Stimulated activated naive CD8-positive, alpha-beta T cell treated with anti-CD3 and anti-CD28 coated beads, Interleukin-15, amount 100 ng/mL, for 72 hours (primary cell): ENCODE measurements around the gene DBX1.
"Not testable (repeated sequence)": the region's sequence is repeated elsewhere in the genome, so short reads cannot be mapped to it uniquely, and the experiment has no call there.

Experiments
- ATAC-seq: fragments of 150-1000 bp; cut with Tn5 transposase; 2 replicates; pipeline ENCODE4 v1.10.0; 2021; ENCODE audit warnings: mild to moderate bottlenecking, moderate library complexity
- DNase-seq, 2 donors: peaks; one replicate each; pipeline ENCODE4 v3.0.0; 2021 to 2022
- H3K27ac Mint-ChIP-seq, 2 donors: one replicate each; pipeline ENCODE4 v1.8.0; 2022; ENCODE audit warnings: mild to moderate bottlenecking in 2 of 2, mixed read lengths in 2 of 2, moderate library complexity in 2 of 2
- H3K27me3 Mint-ChIP-seq: one replicate; pipeline ENCODE4 v1.8.0; 2022; ENCODE audit warnings: mixed read lengths
- H3K4me1 Mint-ChIP-seq: one replicate; pipeline ENCODE4 v1.8.0; 2022; ENCODE audit warnings: mild to moderate bottlenecking, mixed read lengths
- H3K4me3 Mint-ChIP-seq, 2 donors: one replicate each; pipeline ENCODE4 v1.8.0; 2022; ENCODE audit warnings: mild to moderate bottlenecking in 2 of 2, mixed read lengths in 2 of 2, moderate library complexity in 1 of 2
- H3K9me3 Mint-ChIP-seq, 2 donors: one replicate each; pipeline ENCODE4 v1.8.0; 2022; ENCODE audit warnings: mixed read lengths in 2 of 2

Gene DBX1

GRCh38 chr11:20160425-20161229, at the start of gene DBX1:
Gene DBX1, minus strand, starts transcription at chr11:20160475. Its CDS starts 151 bp downstream, at chr11:20160324.
- peaks cover 63% of the 10 kb centered on the region for H3K4me1 Mint-ChIP-seq
- ATAC-seq = no peak
- DNase-seq = peak in 1 of 2 donors; percentile 6
- H3K9me3 Mint-ChIP-seq = peaks cover 5 to 8% of the 10 kb centered on the region in 2 donors
- peak within 1 kb of the TSS in 1 of 2 donors; percentile 78 for H3K27ac Mint-ChIP-seq
- H3K4me3 Mint-ChIP-seq = no peak within 1 kb of the TSS
- peaks cover 99% of the 10 kb centered on the region for H3K27me3 Mint-ChIP-seq

- no peak for ATAC-seq
- no peak overlapping the region for H3K4me3 Mint-ChIP-seq
- no peaks in the 10 kb centered on the region for H3K9me3 Mint-ChIP-seq
- H3K27me3 Mint-ChIP-seq = peaks cover 52% of the 10 kb centered on the region
- H3K4me1 Mint-ChIP-seq = peaks cover 13% of the 10 kb centered on the region
- no peak overlapping the region for H3K27ac Mint-ChIP-seq
- DNase-seq = no peak
These were observed 48.4 kb upstream of the DBX1 start for GRCh38 chr11:20208622-20209111.

- H3K27ac Mint-ChIP-seq = no peak overlapping the region
- H3K9me3 Mint-ChIP-seq = no peaks in the 10 kb centered on the region
- no peak for DNase-seq
- ATAC-seq = no peak
- H3K4me1 Mint-ChIP-seq = peaks cover 13% of the 10 kb centered on the region
- peaks cover 54% of the 10 kb centered on the region for H3K27me3 Mint-ChIP-seq
- no peak overlapping the region for H3K4me3 Mint-ChIP-seq
These were observed 47.7 kb upstream of the DBX1 start for GRCh38 chr11:20207781-20208621.

GRCh38 chr11:20205807-20206206, 45.5 kb upstream of the DBX1 start:
- Mint-ChIP-seq H3K4me1 (peaks cover 14% of the 10 kb centered on the region), H3K27ac (no peak overlapping the region), H3K9me3 (peaks cover 0 to 8% of the 10 kb centered on the region in 2 donors), H3K4me3 (no peak overlapping the region), H3K27me3 (peaks cover 73% of the 10 kb centered on the region)
- ATAC-seq (no peak), DNase-seq (no peak)

GRCh38 chr11:20204681-20205080, 44.4 kb upstream of the DBX1 start:
- peaks cover 20% of the 10 kb centered on the region for H3K4me1 Mint-ChIP-seq
- DNase-seq (no peak), ATAC-seq (no peak)
- H3K27ac Mint-ChIP-seq = no peak overlapping the region
- peaks cover 0 to 8% of the 10 kb centered on the region in 2 donors for H3K9me3 Mint-ChIP-seq
- peaks cover 71% of the 10 kb centered on the region for H3K27me3 Mint-ChIP-seq
- no peak overlapping the region for H3K4me3 Mint-ChIP-seq

GRCh38 chr11:20203831-20204230, 43.6 kb upstream of the DBX1 start:
- Mint-ChIP-seq H3K4me1 (peaks cover 20% of the 10 kb centered on the region), H3K4me3 (no peak overlapping the region), H3K9me3 (peaks cover 0 to 8% of the 10 kb centered on the region in 2 donors), H3K27me3 (peaks cover 63% of the 10 kb centered on the region), H3K27ac (no peak overlapping the region)
- ATAC-seq = no peak
- no peak for DNase-seq

- DNase-seq (no peak), ATAC-seq (no peak)
- peaks cover 25% of the 10 kb centered on the region for H3K4me1 Mint-ChIP-seq
- peaks cover 0 to 8% of the 10 kb centered on the region in 2 donors for H3K9me3 Mint-ChIP-seq
- peaks cover 58% of the 10 kb centered on the region for H3K27me3 Mint-ChIP-seq
- H3K4me3 Mint-ChIP-seq = no peak overlapping the region
- H3K27ac Mint-ChIP-seq = no peak overlapping the region
These were observed 41.0 kb upstream of the DBX1 start for GRCh38 chr11:20201231-20201630.

- not testable (repeated sequence) for H3K9me3 Mint-ChIP-seq, DNase-seq, H3K27ac Mint-ChIP-seq, ATAC-seq
- Mint-ChIP-seq H3K4me3 (peak overlapping the region in 1 of 2 donors; percentile 11), H3K4me1 (peaks cover 25% of the 10 kb centered on the region), H3K27me3 (peaks cover 55% of the 10 kb centered on the region)
These were observed 40.2 kb upstream of the DBX1 start for GRCh38 chr11:20200331-20200955.

GRCh38 chr11:20197881-20198280, 37.6 kb upstream of the DBX1 start:
- no peak overlapping the region for H3K4me3 Mint-ChIP-seq
- H3K4me1 Mint-ChIP-seq = peaks cover 25% of the 10 kb centered on the region
- H3K27me3 Mint-ChIP-seq = peaks cover 52% of the 10 kb centered on the region
- H3K9me3 Mint-ChIP-seq = peaks cover 0 to 8% of the 10 kb centered on the region in 2 donors
- peak in 1 of 2 donors; percentile 5 for DNase-seq
- peak; percentile 84 for ATAC-seq
- no peak overlapping the region for H3K27ac Mint-ChIP-seq

- H3K9me3 Mint-ChIP-seq = no peaks in the 10 kb centered on the region
- no peak overlapping the region for H3K27ac Mint-ChIP-seq
- peaks cover 22% of the 10 kb centered on the region for H3K27me3 Mint-ChIP-seq
- peaks cover 18% of the 10 kb centered on the region for H3K4me1 Mint-ChIP-seq
- no peak overlapping the region for H3K4me3 Mint-ChIP-seq
- ATAC-seq (no peak), DNase-seq (no peak)
These were observed 34.2 kb upstream of the DBX1 start for GRCh38 chr11:20194470-20194869.

GRCh38 chr11:20193307-20193706, 33.0 kb upstream of the DBX1 start:
- H3K27me3 Mint-ChIP-seq = peaks cover 15% of the 10 kb centered on the region
- H3K4me1 Mint-ChIP-seq = peaks cover 17% of the 10 kb centered on the region
- no peak overlapping the region for H3K4me3 Mint-ChIP-seq
- no peak overlapping the region for H3K27ac Mint-ChIP-seq
- DNase-seq (no peak), ATAC-seq (no peak)
- H3K9me3 Mint-ChIP-seq = no peaks in the 10 kb centered on the region

GRCh38 chr11:20192641-20193040, 32.4 kb upstream of the DBX1 start:
- Mint-ChIP-seq H3K9me3 (no peaks in the 10 kb centered on the region), H3K4me3 (no peak overlapping the region), H3K4me1 (peaks cover 10% of the 10 kb centered on the region), H3K27ac (no peak overlapping the region), H3K27me3 (peaks cover 11% of the 10 kb centered on the region)
- DNase-seq (no peak), ATAC-seq (no peak)

GRCh38 chr11:20192151-20192550, 31.9 kb upstream of the DBX1 start:
- DNase-seq (no peak), ATAC-seq (no peak)
- Mint-ChIP-seq H3K27me3 (peaks cover 14% of the 10 kb centered on the region), H3K27ac (no peak overlapping the region), H3K4me1 (peaks cover 5% of the 10 kb centered on the region), H3K9me3 (no peaks in the 10 kb centered on the region), H3K4me3 (no peak overlapping the region)

- no peaks in the 10 kb centered on the region for H3K4me1 Mint-ChIP-seq
- peaks cover 9 to 11% of the 10 kb centered on the region in 2 donors for H3K9me3 Mint-ChIP-seq
- no peak overlapping the region for H3K27ac Mint-ChIP-seq
- H3K27me3 Mint-ChIP-seq = peaks cover 57% of the 10 kb centered on the region
- H3K4me3 Mint-ChIP-seq = no peak overlapping the region
- DNase-seq = no peak
- no peak for ATAC-seq
These were observed 18.7 kb upstream of the DBX1 start for GRCh38 chr11:20178976-20179375.

- DNase-seq = no peak
- H3K4me1 Mint-ChIP-seq = no peaks in the 10 kb centered on the region
- no peak overlapping the region for H3K27ac Mint-ChIP-seq
- H3K4me3 Mint-ChIP-seq = no peak overlapping the region
- no peak for ATAC-seq
- H3K27me3 Mint-ChIP-seq = peaks cover 47% of the 10 kb centered on the region
- peaks cover 9 to 11% of the 10 kb centered on the region in 2 donors for H3K9me3 Mint-ChIP-seq
These were observed 16.9 kb upstream of the DBX1 start for GRCh38 chr11:20177136-20177535.
